Renal cortex interstitium (tissue), 11 donors: ENCODE data around the gene PRR9. TPM values are rescaled to one million over a fixed set of nuclear protein-coding genes. Genes with fewer than 3 reads are reported as not detected.
"Not testable (repeated sequence)": the region's sequence is repeated elsewhere in the genome, so short reads cannot be mapped to it uniquely, and the experiment has no call there.

ENCODE experiments used
- DNase-seq, 11 donors: peaks; one replicate each; pipeline ENCODE4 v3.0.0-alpha.2; 2013; ENCODE audit warnings: low read depth in 9 of 11, low spot score in 4 of 11; ENCODE audit errors: extremely low read depth in 1 of 11
- polyA plus RNA-seq, 3 donors: library from polyadenylated mRNA; unstranded; fragments of 120-200 nt; gene quantifications; one replicate each; pipeline ENCODE4 v1.2.1, GENCODE V29; 2013; ENCODE audit not compliant: insufficient read length in 3 of 3

Gene PRR9
- polyA plus RNA-seq, 3 donors: not detected

GRCh38 chr1:153223040-153223891 lies 5.9 kb downstream of the PRR9 start:
- DNase-seq: peak in 8 of 11 donors; percentile 9 to 36 (median 22)

- DNase-seq: no peak
Observed at GRCh38 chr1:153227810-153228209, 10.4 kb downstream of the PRR9 start.

- no peak for DNase-seq
Observed at GRCh38 chr1:153228491-153228890, 11.1 kb downstream of the PRR9 start.

DNA sequence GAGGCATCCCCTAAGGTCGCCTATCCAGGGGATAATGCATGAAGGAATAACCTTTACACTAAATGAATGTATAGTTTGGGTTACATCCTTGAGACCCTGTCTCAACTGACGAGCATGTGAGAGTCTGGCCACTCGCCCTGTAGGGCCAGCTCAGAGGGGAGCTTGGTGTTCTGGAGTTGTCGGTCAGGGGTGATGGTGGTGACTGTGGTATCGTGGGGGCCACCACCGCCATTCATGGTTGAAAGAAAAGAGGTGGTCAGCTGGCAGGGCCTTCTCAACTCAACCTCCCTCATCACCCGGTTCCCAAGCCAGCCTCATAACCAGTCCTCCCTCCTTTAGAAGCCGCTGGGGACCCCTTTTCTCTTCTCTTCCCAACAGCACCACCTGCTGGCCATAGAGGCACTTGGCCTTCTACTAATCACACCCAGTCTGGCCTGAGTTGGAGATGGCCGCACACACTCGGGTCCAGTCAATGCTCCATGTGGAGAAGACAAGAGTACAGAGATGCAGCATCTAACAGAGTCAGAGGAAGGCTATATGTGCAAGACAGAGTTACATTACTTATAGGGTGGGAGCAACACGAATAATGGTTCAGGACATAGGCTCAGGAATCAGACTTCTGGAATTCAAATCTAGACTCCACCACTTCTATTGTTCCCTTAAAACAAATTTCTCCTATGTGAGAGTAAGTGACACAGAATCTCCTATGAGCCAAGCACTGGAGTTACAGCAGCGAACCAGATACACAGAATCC lies 11.9 kb downstream of the PRR9 start:
- DNase-seq: not testable (repeated sequence)

DNA sequence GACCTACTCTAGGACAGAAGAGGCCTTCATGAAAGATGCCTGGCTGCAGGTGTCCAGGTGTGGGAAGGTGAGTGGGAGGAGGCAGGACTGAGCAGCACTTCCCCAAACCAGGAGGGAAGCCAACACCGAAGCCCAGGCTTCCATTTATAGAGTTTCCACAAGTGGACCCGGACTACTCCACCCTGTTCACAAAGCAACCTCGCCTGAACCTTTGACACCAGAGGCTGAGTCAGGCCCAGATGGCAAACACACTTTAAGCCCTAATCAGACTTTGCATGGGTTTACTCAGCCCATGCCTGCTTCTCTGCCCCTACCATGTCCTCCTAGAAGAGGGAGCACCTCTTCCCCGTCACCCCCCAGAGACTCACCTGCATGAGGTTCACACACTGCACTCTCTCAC lies 14.0 kb downstream of the PRR9 start:
- no peak for DNase-seq

GRCh38 chr1:153231785-153232184 lies 14.4 kb downstream of the PRR9 start:
- DNase-seq: no peak

- no peak for DNase-seq
Observed at GRCh38 chr1:153232553-153232952, 15.2 kb downstream of the PRR9 start.

DNA sequence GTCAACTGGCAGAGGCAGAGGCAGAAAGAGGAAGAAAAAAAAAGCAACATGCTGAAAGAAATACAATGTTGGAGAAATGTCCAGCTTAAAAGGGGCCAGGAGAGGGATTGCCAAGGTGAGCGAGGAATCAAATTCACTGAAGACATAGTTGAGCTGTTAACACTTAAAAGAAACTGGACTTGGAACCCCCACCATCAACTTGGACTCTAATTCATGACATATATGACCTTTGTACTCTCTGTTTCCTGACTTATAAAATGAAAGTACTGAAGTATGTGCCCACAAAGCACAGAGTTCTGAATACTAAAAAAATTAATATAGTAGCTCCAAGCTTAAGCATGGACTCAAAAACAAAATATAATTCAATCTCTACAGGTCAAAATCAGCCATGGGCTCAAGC lies 16.1 kb downstream of the PRR9 start:
- no peak for DNase-seq

DNA sequence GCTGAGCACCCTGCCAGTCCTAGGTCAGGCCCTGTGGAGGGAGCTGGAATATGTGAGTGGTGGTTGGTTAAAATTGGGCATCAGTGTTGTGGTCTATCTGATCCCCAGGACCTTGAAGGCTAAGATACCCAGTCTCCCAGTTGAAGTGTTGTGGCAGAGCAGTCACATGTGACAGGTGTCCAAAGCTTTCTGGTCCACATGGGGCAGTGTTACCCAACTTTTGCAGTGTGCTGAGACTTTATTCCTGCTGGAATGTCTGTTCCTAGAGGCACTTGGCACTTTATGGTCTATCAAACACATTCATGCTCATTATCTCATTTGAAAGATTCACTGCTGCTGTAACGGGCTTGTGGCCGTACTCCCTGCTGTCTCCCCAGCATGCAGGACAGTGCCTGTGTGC lies 21.1 kb downstream of the PRR9 start:
- DNase-seq: no peak

- DNase-seq: no peak
Observed at GRCh38 chr1:153242160-153242559, 24.8 kb downstream of the PRR9 start.

DNA sequence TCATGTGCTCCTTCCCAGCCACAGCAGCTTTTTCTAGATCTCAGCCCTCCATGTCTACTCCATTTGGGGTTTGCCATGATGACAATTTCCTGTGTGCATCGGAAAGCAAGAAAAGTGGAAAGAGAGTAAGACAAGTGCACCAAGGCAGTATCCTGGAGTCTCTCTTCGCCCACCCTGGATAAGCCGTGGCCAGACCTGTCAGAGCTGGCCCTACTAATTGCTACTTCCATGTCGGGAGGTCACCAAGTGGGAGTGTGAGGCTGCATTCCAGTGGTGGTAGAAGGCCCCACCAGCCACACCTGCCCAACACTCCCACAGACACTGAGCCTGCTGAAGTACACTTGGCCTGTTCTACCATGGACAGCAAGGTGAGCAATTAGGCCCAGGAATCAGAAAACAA lies 28.1 kb downstream of the PRR9 start:
- no peak for DNase-seq

DNA sequence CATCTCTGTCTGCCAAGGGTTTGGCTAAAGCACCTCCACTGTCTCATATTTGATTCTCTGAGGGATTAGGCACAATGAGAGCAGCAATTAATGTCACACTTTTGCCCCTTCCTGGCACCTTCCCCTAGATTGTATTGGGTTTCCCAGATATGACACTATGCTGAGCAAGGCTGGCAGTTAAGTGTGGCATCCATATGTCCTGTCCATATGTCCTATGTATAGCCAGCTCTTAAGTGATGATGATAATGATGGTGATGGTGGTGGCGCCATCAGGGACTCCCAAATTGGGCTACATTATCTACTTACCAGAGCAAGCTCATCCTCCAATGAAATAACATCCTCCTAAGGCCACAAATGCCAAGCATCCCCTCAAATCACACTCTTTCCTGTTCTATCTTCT lies 28.6 kb downstream of the PRR9 start:
- no peak for DNase-seq

GRCh38 chr1:153246825-153247224 lies 29.4 kb downstream of the PRR9 start:
- no peak for DNase-seq

DNA sequence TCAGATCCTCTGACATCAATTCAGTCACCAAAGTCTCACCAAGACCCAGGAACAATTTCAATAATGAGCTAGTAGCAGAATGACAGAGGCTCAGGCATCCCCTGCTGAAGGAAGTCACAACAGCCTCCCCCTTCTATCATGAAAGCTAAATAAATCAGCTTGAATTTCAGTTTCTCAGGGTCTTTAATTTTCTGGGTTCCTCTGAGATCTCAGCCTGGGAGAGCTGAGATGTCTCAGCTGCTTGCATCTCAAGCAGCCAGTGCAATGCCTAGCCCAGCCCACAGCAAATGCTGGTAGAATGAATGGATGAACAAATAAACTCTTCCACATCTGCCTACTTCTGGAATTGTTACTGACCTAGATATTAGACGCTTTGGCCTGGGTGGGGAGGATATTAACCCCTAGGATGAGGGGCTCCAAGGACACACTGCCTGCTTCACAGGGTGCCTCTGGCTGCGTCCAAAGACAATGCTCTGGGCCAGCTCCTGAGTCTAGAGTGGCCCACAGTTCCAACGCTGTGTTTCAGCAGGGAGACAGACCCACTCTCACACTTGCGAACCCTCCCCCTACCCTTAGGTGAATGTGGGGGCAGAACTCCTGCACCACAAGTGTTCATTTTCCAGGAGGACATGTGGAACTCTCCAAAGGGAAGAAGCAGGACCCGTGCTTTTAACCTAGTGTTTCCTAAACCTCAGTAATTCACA lies 30.9 kb downstream of the PRR9 start:
- peak in 8 of 11 donors; percentile 27 to 52 (median 41) for DNase-seq

DNA sequence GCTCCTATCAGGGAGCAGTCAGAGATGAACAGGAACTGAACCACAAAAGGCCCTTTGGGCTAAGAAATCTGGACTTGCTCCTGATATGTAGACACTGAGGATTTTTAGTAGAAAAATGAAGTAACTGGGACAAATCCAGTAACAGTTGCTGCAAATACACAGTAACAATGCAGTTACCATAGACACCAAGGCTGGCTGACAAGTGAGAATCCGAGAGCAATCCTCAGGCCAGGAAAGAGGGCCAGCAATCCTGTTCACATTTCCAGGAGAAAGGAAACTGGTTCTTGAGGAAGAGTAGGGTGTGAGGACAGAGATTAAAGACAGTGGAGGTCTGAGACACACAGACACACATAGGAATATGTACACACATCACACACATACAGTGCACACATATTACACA lies 32.8 kb downstream of the PRR9 start:
- no peak for DNase-seq

GRCh38 chr1:153251087-153251486 lies 33.7 kb downstream of the PRR9 start:
- no peak for DNase-seq

DNA sequence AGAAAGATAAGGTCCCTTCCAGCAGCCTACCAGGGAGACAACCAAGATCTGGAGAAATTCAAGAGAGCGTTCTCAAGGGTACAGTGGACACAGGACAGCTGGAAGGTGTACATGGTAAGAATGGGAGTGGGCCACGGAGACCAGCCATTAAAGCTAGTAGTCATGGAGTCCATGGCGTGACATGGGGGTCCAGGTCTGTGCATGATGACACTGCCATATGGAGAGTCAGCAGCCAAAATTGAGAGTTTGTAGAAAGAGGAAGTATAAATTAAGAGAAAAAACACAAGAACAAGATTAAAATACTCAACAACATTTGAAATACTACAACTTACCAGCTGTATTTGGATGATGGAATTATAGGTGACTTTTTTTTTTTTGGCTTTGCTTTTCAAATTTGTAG lies 34.2 kb downstream of the PRR9 start:
- no peak for DNase-seq

DNA sequence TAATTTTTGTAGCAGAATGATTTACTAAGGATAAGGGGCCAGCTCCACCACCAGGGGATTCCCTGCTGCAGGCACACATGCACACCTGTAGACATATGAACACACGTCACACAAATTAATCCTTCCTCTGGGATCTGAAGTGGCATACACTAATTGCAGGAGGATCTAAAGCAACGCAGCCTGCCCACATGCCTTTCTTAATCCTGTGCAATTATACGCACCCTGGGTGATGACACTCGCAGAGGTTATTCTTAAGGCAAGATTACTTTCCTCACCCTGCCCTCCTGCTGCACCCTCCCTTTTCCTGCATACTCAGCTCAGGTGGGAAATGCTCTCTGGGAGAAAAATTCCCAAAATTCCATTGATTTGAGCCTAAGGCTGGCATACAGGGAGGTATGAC lies 34.6 kb downstream of the PRR9 start:
- DNase-seq: no peak

GRCh38 chr1:153253076-153253475 lies 35.7 kb downstream of the PRR9 start:
- peak in 1 of 11 donors; percentile 17 for DNase-seq

DNA sequence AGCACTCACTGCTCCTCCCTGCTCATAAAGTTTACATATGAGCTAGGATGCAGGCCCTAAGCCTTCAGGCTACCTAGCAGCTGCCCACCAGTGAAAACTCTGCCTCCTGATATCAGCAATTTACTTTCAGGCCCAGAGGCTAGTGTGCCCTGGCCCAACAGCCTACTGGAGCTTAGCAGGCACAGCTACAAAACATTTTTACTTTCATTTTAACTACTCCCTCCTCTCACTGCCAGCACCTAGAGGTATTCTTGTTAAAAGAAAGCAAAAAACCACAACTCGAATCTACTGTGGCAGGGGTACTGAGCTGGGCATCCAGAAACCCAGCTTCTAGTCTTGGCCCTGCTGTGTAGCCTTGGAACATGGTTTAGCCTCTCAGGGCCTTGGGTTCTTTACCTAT lies 36.3 kb downstream of the PRR9 start:
- DNase-seq: no peak
